Limb (tissue), 2 donors: ENCODE data around the gene EPG5.

ENCODE experiments used
- DNase-seq, 2 donors: peaks; one replicate each; pipeline ENCODE4 v3.0.0-alpha.2; 2016; ENCODE audit errors: extremely low spot score in 2 of 2

The EPG5 gene

GRCh38 chr18:45806226-45806625 lies 160.9 kb downstream of the EPG5 start:
- DNase-seq: no peak

- no peak for DNase-seq
These were observed 161.6 kb downstream of the EPG5 start for GRCh38 chr18:45805551-45805950.

- DNase-seq: no peak
These were observed 164.2 kb downstream of the EPG5 start for GRCh38 chr18:45802814-45803492.

GRCh38 chr18:45801416-45802004 lies 165.6 kb downstream of the EPG5 start:
- no peak for DNase-seq
